OCI-M2 (cell line): ENCODE measurements around the gene COL11A2.
"Not testable (repeated sequence)": the region's sequence is repeated elsewhere in the genome, so short reads cannot be mapped to it uniquely, and the experiment has no call there.

Experiments used
- DNase-seq: peaks from one replicate; lab custom pipeline; 2025; ENCODE audit not compliant: unreplicated experiment; lab: John Stamatoyannopoulos, UW

The COL11A2 gene

DNA sequence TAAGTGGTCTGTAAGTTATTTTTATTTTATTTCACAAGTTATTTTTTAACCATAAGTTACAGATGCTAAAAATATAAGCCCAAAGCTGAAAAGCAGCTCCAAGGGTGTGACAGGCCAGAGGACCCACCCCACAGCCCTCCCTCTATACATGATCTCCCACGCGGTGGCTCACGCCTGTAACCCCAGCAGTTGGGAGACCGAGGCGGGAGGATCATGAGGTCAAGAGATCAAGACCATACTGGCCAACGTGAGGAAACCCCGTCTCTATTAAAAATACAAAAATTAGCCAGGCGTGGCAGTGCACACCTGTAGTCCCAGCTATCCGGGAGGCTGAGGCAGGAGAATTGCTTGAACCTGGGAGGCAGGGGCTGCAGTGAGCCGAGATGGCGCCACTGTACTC is 32.2 kb downstream of the COL11A2 start:
- DNase-seq, result no peak

GRCh38 chr6:33156964-33157363 is 35.3 kb downstream of the COL11A2 start:
- no peak for DNase-seq

- no peak for DNase-seq
These were observed 35.7 kb downstream of the COL11A2 start for GRCh38 chr6:33156561-33156960.

GRCh38 chr6:33154349-33154748 is 37.9 kb downstream of the COL11A2 start:
- DNase-seq, result no peak

GRCh38 chr6:33151050-33151449 is 41.2 kb downstream of the COL11A2 start:
- no peak for DNase-seq

DNA sequence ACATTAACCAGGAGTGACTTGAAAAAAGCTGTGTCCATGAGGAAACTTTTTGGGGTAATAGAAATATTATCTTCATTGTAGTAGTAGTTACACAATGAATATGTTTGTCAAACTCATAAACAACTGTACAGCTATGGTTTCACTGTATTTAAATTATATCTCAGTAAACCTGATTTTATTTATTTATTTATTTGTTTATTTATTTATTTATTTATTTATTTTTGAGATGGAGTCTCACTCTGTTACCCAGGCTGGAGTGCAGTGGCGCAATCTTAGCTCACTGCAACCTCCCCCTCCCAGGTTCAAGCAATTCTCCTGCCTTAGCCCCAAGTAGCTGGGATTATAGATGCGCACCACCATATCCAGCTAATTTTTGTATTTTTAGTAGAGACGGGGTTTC is 41.7 kb downstream of the COL11A2 start:
- not testable (repeated sequence) for DNase-seq

DNA sequence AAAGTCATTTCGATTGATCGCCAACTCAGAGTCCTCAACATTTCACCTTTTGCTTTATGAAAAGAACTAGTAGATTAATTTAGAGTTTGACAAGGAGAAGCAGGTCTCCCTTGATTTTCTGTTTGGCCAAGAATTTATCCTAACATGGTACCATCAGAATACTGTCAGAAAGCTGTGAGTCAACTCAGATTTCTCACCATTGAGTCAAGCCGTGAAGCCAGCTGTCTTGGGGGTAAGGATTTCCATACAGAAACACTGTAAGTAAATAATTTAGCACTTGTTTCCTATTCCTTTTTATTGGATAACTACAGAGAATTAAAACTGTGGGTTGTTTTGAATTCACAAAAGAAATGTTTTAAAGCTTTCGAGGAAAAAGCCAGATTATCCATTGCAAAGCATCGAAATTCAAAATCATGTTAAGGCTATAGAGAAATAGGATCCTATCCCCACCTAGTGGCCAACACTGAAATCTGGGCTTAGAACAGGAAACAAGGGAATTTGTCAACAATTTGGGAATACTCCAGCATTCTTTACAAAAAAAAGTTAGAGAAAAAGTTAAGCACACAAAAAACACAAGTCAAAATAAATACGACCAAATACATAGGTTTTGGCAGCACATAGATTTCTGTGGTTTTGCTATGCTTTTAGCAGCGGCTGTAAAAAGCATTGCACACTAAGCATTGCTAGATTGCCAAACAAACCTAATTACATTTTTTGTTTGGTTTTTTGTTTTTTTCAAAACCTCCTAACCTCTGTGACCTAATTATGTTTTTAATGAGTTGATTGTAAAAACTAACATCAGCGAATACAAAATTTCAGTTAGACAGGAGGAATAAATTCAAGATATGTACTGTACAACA is 44.2 kb downstream of the COL11A2 start:
- DNase-seq, result no peak

DNA sequence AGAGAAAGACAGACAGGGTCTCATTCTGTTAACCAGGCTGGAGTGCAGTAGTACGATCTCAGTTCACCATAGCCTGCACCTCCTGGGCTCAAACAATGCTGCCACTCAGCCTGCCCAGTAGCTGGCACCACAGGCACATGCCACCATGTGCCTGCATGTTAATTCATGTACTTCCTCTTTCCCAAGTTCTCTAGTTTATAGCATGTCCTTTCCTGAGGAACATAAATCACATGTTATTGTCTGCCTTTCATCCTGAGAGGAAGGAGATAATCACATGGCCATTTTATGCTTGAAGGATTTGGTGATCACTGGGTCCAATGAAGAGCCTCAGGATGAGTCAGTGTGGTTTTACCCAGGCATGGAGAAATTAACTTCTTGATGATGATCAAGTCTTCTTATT is 47.9 kb downstream of the COL11A2 start:
- DNase-seq, result no peak

DNA sequence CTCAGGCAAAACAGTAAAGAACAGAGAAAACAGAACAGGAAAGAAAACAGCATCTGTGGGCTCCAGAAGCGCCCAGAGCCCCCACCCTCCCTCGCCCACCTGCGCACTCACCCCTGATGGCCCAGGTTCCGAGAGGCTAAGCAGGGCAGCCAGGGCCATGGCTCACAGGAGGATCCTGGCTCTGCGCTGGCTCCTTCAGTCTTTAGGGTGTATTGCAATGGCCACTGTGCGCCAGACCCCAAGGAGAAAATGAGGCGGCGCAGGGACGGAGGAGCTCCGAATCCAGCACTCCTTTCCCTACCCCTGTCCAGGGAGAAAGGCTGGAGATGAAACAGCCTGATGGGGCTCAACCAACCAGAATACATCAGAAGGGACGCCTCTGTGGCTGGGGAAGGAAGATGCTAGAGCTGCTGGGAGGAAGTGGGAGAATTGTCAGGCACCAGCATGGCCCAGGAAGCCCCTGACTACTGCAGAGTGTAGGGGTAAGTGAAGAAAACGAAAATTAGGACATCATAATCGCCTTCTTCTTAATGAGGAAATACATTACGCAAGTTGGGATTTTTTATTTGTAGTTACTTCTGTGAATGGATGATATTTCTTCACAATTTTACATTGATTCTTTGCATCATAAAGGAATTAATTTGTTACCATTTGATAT is 49.0 kb downstream of the COL11A2 start:
- no peak for DNase-seq

GRCh38 chr6:33142501-33143070 is 49.7 kb downstream of the COL11A2 start:
- DNase-seq, result no peak

DNA sequence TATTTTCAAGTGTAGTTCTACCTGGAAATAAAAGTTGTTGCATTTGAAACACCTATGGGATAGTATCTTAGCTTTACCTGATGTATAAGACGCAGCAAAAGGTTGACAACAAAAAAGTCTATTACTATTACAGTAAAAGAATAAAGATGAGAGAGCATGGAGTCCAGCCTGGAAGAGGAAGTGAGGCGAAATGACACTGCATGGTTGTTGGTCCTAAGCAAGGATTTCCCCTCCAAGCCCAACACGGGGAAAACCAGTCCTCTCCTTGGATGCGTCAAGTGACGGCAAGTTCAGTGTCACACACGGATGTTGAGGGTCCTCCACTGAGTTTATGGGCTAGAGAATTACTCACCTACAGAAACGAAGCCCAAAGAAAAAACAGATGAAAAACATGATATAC is 51.7 kb downstream of the COL11A2 start:
- DNase-seq, result no peak

GRCh38 chr6:33139596-33140206 is 52.6 kb downstream of the COL11A2 start:
- DNase-seq, result no peak

- no peak for DNase-seq
These were observed 55.9 kb downstream of the COL11A2 start for GRCh38 chr6:33136310-33136900.

DNA sequence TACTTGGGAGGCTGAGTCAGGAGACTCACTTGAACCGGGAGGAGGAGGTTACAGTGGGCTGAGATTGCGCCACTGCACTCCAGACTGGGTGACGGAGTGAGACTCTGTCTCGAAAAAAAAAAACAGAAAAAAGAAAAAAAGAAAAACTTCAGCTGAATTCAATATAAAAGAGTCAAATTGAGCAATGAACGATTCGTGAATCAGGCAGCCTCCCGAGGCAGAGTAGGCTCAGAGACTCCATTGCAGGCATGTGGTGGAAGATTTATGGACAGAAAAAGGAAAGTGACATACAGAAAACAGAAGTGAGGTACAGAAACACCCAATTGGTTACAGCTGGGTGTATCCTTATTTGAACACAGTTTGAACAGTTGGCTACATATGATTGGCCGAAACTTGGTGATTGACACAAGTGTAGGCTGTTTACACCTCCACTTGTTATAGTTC is 60.2 kb downstream of the COL11A2 start:
- no peak for DNase-seq

GRCh38 chr6:33128318-33128717 is 63.9 kb downstream of the COL11A2 start:
- no peak for DNase-seq

- no peak for DNase-seq
These were observed 66.1 kb downstream of the COL11A2 start for GRCh38 chr6:33126101-33126714.

DNA sequence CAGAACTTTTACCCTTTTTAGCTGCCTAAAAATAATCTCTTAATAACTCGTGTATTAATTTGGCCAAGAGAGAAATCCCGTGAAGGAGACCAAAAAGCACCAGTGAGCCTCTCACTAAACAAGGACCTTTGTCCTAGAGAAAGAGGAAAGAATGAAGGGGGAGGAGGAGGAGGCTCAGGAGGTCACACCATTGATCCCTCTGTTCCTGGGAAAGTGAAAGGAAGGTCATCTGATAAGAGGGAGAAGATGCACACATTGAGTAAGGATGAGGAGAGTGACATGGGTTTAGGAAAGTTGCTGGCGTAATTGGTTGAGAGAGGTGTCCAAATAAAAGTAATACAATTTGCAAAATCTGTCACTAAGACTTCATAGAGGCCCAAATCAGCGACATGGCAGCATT is 67.3 kb downstream of the COL11A2 start:
- no peak for DNase-seq

GRCh38 chr6:33124525-33124901 is 67.8 kb downstream of the COL11A2 start:
- DNase-seq, result no peak

DNA sequence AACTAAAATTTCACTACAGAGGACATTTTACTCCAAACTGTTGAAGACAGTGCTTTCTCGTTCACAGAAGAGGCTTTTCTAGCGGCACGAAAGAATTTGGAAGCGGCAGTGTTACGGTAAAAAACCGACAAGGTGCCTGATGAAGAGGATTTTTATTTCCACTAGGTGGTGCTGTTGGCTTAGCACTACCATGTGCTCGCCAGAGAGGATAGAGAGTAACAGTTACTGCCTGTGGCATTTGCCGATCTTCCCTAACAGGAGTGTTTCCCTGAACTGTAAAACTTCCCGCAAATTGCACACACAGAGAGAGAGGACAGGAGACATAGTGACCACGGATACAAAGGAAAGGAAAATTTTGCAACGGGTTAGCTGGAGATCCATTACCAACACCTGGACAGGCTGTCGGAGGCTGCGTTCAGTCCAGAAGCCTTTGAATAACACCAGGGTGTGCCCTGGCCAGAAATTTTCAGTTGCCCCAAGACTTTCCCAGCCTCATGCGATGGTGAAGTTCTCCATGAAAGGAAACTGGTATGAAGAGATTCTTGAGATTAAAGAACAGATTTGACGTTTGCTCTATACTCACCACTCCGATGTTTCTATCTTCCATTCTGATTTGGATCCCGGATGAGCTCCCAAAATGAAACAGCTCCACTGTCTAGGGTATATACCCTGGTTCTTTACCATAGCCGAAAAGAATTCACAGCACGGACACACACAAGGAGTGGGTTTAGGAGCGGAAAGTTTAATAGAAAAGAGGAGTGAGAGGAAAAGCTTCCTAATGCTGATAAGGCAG is 68.3 kb downstream of the COL11A2 start:
- no peak for DNase-seq

DNA sequence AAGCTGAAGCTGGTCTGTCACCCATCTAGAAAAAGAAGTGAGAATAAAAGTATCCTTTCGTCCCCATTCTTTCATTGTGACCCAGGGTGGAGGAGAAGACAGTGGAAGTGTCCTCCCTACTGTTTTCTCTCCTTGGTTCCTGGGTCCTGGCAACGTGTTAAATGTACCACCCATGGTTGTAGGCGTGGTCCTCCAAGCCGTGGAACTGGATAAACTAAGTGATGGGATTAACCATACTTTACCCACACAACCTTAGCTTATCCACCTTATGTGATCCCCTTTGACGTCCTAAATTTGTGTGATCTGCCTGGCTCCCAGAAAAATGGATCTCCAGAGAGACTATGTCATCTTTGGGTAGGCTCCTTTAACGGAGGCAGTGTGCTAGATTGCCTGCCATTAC is 69.1 kb downstream of the COL11A2 start:
- DNase-seq, result no peak
